NCI-H69 (cell line): ENCODE data around the gene RSPH6A.

ENCODE experiments used
- DNase-seq: peaks from one replicate; lab custom pipeline; 2025; lab: John Stamatoyannopoulos, UW

RSPH6A gene

DNA sequence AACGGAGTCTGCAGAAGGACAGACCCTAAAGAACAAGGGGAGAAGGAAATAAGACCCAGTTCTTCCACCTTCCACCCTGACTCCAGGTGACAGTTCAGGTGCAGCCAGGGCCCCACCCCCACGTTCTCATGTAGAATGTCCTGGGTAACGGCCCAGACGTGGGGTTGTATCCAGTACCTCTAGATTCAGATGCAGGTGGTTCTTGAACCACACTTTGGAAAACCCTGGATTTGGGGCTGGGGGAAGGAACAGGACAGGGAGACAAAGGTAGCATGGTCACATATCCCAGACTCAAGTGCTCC lies 35.0 kb downstream of the RSPH6A start:
- DNase-seq: peak; percentile 55

DNA sequence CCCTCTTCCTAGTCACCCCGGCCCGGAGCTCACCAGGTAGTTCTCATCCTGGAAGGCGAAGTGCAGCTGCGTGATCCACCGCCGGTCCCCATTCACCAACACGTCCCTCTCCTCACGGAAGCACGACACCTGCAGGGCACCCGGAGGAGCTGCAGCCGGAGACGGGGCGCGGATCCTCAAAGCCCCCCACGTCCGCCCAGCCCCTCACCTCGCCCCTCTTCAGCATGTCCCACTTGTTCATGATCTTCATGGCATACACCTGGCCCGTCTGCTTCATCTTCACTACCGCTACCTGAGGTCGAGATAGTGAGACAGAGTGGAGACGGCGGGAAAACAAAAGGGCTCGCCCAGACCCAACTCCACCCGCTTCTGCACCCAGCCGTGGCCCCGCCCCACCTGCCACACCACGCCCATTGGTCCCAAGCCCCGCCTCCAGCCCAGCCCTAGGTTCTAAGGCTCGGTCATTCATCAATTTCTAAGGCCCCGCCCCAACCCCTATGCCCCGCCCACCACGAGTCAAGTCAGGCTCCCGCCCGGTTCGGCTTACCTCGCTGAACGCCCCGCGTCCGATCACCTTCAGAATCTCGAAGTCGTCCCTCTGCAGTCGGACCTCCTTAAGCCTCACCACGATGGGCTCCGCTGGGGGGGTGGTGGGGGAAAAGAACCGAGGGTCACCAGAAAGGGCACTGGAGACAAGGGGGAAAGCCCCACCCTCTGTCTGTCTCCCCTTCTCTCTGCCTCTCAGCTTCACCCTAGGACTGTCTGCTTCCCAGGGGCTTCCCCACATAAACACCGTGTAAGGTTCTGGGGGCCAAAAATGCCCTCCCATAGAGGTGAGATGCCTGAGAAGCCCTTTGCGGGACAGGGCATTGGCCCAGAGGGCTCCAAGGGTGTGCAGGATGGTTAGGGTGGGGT lies 35.6 kb downstream of the RSPH6A start:
- peak; percentile 94 for DNase-seq

DNA sequence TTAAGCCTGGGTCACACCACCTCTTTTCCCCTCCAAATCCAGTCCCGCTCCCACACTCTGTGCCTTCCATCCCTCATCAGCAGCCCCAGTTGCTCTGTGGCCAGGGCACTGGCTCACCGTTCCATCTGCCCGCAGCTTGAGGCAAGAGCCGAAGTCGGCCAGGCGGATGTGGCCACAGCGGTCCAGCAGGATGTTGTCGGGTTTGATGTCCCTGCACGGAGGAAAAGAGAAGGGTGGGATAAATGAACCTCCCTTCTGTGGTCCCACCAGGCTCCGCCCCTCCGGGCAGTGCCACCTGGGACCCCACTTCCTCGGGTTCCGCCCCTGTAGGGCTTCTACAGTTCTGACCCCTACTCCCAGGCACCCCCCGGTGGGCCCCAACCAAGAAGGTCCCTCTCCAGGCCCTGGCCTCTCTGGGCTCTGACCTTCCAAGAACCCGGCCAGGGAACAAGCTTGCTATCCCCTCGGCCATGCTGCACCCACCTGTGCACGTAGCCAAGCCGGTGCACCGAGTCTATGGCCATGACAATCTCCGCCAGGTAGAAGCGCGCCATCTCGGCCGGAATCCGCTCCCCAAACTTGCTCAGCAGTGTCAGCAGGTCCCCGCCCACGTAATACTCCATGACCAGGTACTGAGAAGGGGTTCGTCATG lies 37.0 kb downstream of the RSPH6A start:
- no peak for DNase-seq

DNA sequence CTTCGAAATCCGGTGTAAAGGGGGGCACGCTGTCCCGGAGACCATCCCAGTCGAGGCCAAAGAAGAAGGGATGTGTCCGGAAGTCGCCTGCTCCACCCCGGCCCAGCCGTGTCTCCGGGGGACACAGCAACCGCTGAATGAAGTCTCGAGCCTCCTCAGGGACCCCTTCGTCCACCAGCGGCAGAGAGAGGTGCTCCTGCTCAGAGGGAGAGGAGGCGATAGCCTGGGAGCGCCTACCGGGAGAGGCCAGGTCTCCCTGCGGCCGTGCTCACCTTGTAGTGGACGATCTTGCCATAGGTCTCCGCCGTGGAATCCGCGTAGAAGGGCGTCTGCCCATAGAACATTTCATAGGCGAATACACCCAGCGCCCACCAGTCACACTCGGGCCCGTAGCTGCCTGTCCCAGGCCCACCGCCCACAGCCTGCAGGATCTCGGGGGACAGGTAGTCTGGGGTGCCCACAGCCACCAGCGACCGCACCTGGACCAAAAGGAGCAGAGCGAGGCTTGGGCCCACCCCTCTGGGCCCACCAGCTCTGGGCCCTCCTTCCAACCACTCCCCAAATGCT lies 37.6 kb downstream of the RSPH6A start:
- no peak for DNase-seq

DNA sequence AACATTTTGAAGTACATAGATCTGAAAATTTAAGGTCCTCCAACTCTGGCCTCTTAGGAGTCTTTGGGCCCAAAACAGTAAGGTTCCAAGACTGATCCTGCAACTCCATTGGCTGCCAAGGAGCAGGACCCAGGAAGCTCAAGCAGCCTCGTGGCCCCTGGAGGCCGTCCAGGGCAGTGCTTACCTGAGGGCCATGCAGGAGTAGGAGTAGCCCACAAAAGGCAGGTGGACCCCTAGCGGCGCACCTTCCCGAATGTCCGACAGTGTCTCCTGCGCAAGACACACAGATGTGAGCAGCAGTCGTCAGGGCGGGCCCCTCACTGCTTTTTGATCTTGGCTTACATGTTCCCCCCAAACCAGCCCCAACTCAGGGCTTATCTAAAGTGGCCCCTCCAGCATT lies 40.3 kb downstream of the RSPH6A start:
- no peak for DNase-seq

DNA sequence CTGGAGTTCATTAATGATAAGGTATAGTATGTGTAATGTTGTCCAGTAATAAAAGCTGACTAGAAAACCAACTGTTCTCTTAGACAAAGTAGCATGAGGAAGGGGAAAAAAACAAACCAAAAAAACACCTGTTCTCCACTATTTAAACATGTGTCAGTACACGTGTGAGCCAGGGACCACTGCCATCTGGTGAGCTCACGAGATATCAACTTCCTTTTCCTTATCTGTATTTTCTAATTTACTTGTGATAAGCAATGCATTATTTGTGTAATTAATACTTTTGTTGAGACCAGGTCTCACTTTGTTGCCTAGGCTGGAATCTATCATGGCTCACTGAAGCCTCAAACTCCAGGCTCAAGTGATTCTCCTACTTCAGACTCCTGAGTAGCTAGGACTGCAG lies 41.7 kb downstream of the RSPH6A start:
- no peak for DNase-seq

DNA sequence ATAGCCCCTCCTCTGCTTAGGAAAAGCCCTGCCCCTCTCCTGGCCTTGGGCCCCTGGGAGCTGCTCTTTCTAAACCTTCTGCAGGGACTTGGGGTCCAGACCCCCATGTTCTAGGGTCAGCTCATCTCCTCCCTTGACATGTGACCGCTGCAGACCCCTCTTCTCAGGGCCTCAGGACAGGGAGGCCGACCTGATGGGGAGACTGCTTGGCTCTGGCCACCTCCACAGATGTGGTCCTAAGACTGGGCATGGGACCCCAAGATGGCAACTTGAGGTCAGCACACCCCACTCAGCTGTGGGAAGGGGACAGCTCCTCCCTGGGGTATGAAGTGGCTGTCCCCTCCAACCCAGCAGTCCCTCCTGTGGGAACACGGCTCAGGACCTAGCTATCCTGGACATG lies 42.2 kb downstream of the RSPH6A start:
- no peak for DNase-seq

DNA sequence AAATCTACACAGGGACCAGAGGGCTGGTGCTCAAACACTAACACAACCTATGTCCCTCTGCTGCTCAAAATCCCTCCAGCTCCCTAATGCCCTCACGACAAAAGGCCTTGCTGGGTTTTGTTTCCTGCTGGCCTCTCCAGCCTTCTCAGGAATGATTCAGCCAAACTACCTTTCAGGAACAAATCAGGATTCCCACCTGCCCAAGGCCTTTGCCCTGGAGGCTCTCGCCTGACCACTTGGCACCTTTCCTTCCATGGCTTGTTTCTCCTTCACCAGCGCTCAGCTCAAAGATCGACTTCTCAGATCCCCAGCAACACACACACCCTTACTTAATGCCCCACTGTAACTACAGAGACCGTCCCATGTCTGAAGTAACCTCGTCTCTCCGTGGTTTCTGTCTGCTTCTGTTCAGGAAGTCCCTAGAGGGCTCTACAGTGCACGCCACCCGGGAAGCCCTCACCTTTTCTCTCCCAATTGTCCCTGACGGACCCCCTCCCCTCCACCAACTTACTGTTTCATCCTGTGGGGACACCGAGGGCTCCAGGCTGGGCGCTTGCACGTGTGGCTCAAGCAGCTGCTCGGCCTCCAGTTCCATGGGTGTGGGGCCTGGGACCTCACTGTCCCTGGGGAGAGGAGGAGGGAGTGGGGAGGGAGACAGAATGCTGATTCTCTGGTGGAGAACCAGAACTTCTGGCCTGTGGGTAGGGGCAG lies 42.8 kb downstream of the RSPH6A start:
- no peak for DNase-seq

DNA sequence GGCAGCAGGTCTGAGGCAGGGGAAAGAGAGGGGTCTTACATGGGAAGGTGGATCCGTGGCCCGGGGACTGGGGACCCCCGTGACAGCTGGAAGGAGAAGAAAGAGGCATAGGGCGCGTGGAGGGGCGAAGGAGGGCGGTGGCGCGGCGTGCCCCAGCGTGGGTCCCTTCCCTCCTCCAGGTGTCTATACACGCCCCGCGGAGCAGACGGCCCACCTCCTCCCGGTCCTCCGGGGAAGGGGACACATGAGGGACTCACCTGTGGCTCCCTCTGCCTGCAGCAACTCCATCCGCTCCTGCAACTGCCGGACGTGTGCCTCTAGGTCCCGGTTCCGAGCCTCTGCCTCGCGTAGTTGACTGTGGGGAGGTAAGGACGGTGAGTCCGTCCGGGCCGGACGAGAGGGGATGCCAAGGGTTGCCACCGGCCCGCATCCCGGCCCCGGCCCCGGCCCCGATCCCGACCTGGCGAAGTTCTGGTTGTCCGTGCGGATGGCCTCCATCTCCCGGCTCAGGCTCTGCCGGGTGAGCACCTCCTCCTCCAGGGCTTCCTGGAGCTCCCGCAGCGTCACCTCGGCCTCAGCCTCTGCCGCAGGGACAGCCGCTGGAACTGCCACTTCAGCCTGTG lies 43.7 kb downstream of the RSPH6A start:
- no peak for DNase-seq

DNA sequence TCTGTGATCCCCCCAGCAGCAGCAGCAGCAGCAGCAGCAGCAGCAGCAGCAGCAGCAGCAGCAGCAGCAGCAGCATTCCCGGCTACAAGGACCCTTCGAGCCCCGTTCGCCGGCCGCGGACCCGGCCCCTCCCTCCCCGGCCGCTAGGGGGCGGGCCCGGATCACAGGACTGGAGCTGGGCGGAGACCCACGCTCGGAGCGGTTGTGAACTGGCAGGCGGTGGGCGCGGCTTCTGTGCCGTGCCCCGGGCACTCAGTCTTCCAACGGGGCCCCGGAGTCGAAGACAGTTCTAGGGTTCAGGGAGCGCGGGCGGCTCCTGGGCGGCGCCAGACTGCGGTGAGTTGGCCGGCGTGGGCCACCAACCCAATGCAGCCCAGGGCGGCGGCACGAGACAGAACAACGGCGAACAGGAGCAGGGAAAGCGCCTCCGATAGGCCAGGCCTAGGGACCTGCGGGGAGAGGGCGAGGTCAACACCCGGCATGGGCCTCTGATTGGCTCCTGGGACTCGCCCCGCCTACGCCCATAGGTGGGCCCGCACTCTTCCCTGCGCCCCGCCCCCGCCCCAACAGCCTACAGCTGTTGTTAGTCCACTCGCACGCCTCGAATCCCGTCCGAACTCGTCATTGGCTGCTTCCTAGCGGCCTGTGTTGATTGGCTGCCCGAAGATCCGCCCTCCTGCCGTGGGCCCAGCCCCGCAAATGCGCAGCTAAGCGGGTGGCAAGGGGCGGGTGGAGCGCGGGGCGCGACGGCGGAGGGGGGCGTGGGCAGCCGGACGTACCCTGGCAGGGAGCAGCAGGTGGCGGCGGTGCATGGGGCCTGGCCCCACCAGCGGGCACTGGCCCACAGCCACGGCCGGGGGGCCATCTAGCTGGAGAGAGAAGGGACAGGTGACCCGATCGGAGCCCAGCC lies 44.7 kb downstream of the RSPH6A start:
- peak; percentile 99 for DNase-seq

DNA sequence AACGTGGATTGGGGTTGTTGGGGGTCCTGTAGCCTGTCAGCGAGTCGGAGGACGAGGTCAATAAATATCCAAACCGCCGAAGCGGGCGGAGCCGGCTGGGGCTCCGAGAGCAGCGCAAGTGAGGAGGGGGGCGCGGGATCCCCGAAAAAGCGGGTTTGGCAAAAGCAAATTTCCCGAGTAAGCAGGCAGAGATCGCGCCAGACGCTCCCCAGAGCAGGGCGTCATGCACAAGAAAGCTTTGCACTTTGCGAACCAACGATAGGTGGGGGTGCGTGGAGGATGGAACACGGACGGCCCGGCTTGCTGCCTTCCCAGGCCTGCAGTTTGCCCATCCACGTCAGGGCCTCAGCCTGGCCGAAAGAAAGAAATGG lies 45.3 kb downstream of the RSPH6A start:
- DNase-seq: peak; percentile 75

DNA sequence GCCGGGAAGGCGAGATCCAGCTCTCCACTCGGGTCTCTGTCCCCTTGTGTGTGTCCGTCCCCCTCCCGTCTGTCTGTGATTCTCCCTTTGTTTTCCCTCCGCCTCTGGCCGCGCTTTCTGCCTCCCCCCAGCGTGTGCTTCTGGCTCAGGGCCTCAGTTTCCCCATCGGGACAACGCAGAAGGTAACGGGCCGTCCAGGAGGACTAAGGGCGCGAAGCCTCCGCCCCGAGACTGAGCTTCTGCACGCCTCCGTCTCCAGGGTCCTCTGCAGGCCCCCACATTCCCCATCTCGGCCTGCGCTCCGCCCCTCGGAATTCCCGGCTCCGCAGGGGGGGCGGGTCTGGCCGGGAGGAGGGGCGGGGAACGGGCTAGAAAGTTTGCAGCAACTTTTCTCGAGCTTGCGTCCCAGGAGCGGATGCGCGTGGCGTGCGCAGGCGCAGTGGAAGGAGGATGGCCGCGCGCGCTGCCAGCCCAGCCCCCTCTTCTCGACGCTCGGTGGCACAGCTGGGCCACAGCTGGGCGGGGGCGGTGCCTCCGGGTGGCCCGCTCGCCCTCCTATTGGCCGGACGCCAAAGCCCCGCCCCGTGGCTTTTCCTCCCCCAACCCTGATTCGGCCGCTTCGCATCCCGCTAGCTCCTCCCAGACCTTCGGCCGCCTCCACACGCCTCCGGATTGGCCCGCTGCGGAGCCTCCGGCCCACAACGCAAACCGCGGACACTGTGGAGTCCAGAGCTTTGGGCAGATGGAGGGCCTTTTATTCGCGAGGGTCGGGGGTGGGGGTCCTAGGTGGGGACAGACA lies 45.9 kb downstream of the RSPH6A start, which contains the start of gene SIX5:
Gene SIX5, minus strand, starts transcription at position 269 of the 799 bp plus-strand sequence. CDS start 408 bp downstream, outside the sequence.
- peak; percentile 98 for DNase-seq

DNA sequence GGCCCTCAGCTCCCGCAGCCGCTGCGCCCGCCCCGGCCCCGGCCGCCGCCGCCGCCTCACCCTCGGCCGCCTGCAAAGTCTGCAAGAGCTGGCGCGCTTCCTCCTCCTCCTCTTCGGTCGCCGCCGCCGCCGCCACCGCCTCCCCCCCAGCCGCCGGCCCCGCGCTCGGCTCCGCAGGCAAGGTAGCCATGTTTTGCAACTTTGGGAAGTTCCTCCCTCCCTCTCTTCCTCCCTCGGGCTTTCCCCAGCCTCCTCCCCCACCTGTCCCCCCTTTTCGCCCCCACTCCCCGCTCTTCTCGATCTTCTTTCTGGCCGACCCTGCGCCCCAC lies 46.5 kb downstream of the RSPH6A start:
- DNase-seq: peak; percentile 69

DNA sequence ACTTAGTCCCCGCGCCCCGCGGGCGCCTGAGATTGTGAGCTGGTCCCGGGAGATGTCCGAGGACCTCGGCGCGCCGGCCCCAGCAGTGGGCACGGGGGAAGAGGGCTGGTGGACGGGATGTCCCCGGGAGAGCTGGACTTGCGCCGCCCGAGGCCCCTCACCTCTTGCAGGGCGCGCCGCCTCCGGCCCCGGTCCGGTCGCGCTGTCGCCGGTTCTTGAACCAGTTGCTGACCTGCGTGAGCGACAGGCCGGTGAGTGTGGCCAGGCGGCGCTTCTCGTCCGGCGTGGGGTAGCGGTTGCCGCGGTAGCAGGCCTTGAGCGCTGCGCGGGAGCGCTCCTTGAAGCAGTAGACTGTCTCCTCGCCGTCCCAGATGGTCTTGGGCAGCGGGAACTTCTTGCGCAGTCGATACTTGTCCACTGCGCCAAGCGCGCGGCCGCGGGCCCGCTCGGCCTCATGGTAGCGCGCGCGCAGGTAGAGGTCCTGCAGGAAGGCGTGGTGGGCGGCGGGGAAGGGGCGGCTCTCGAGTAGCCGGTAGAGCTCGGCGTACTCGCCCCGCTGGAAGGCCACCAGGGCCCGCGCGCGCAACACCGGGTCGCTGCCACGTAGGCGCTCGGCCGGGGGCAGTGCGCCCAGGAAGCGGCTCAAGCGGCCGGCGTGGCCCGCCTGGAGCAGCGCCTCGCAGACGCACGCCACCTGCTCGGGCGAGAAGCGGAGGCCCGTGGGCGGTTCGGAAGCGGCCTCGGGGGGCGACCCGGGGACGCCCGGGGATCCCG lies 47.0 kb downstream of the RSPH6A start:
- DNase-seq: peak; percentile 73

DNA sequence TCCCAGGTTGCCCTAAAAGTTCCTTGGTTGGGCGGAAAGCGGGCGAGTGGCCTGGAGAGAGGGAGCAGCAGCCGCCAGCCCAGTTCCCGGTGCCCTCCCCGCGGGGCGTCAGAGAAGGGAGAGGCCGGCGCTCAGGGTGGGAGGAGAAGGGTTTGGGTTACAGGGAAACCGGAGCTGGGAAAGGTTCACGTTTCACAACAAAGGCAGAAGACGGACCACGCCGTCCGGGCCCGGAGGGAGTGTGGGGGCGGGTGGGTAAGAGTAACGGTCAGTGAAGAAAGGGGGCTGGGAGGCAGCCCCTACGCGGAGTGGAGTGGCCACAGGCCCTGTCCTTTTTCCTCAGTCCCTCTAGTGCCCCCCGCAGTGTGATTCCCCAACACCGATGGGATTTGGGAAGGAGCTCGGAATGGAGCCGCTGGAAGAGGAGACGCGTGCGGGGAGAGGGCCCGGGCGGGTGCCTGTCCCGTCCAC lies 47.7 kb downstream of the RSPH6A start:
- DNase-seq: peak; percentile 63

DNA sequence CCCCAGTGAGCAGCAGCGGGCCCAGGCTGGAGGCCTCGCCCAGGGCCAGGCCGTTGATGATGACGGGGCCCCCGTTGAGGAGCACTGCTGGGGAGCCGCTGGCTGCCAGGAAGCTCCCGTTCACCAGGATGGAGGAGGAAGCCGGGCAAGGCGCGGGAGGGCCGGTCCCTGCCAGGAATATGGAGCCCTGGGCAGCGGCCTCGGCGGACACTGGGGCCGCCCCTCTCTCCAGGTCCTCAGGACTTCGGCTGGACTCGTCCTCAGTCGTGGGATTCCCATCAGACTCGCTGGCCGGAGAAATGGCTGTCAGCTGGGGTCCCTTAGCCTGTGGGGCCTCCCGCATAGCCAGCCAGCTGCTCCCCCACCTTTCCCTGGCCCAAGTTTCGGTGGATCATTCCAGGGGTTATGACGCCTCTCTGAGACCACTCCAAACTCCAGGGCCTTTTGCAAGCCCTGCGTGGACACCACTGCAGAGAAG lies 48.2 kb downstream of the RSPH6A start:
- no peak for DNase-seq

DNA sequence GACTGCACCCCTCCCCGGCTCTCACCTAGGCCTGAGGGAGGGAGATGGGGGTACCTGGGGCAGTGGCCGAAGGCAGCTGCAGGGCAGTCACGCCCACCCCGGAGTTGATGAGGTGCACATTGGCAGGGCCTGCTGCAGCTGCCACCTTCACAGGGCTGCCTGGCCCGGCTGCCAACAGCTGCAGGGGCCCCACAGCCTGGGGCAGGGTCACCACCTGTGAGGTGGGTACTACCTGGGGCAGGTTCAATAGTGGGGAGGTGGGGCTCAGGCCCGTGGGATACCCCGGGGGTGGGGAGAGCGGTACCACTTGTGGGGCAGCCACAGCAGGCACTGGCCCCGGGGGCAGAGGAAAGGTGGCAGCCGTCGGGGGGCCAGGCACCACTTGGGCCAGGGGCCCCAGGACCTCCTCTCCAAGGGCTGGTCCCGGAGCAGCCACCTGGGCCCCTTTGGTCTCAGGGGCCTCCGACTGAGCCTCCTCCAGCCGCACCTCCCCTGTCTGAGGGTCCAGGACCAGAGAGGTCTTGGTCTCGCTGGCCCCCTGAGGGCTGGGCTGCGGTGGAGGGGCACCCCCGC lies 48.7 kb downstream of the RSPH6A start:
- no peak for DNase-seq

DNA sequence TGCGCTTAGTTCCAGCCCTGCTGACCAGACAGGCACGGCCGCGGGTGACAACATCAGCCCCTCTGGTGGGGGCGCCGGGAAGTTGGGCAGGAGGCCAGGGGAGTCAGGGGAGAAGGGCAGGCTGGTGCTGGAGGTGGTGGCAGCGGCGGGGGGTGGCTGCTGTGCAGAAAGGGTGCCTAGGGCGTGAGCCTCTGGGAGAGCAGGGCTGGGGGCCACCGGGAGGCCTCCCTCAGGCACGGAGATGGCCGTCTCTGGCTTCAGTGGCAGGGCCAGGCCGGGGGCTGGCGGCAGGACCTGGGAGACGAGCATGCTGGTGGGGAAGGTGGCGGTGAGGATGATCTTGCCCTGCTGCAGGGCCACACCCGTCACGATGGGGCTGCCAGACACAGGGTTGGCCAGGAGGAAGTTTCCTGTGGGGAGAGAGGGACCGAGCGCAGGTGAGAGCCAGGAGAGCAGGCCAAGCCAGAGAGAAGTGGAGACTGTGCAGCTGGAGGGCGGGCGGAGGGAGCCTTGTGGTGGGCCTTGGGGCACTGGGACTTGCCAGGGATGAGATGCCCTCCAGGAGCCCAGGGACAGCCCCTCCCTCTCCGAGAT lies 49.3 kb downstream of the RSPH6A start:
- no peak for DNase-seq
